Neural progenitor cell (in vitro differentiated cells): ENCODE measurements around the gene BFSP1.

Source experiments
- EZH2 ChIP-seq: fragments of 200-600 bp; sonication (generic); IDR thresholded peaks from 2 replicates; pipeline ENCODE4 v1.6.1; 2017; ENCODE audit warnings: antibody characterized with exemption, mild to moderate bottlenecking, moderate library complexity
- EZH2phosphoT487 ChIP-seq: fragments of 200-600 bp; sonication (generic); IDR thresholded peaks from 2 replicates; pipeline ENCODE4 v1.6.1; 2017; ENCODE audit warnings: antibody characterized with exemption
- TF ChIP-seq, protein P1 (sequence below): fragments of 200-600 bp; sonication (generic); IDR thresholded peaks from 2 replicates; pipeline ENCODE4 v1.5.1; 2017; ENCODE audit warnings: antibody characterized with exemption, mild to moderate bottlenecking

DNA sequence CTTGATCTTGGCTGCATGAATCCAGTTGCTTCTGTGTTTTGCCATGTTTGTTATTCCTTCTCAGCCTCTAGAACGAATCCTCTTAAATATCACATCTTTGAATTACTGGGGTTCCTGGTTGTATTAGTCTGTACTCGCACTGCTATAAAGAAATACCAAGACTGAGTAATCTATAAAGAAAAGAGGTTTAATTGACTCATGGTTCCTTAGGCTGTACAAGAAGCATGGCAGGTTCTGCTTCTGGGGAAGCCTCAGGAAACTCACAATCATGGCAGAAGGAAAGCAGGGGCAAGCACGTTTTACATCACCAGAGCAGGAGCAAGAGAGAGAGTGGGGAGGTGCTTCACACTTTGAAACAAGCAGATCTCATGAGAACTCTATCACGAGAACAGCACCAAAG lies 18.0 kb upstream of the BFSP1 start:
- TF ChIP-seq, protein P1, sequence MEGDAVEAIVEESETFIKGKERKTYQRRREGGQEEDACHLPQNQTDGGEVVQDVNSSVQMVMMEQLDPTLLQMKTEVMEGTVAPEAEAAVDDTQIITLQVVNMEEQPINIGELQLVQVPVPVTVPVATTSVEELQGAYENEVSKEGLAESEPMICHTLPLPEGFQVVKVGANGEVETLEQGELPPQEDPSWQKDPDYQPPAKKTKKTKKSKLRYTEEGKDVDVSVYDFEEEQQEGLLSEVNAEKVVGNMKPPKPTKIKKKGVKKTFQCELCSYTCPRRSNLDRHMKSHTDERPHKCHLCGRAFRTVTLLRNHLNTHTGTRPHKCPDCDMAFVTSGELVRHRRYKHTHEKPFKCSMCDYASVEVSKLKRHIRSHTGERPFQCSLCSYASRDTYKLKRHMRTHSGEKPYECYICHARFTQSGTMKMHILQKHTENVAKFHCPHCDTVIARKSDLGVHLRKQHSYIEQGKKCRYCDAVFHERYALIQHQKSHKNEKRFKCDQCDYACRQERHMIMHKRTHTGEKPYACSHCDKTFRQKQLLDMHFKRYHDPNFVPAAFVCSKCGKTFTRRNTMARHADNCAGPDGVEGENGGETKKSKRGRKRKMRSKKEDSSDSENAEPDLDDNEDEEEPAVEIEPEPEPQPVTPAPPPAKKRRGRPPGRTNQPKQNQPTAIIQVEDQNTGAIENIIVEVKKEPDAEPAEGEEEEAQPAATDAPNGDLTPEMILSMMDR = no peak
- TF ChIP-seq EZH2phosphoT487 (no peak), EZH2 (no peak)
